Right cardiac atrium (tissue), 5 donors: ENCODE data around the gene TSPAN5. TPM values are rescaled to one million over a fixed set of nuclear protein-coding genes. Genes with fewer than 3 reads are reported as not detected.

Experiments
- ATAC-seq, 2 donors: fragments of 200-7000 bp; cut with Tn5 transposase; one replicate each; pipeline versions ENCODE4 v1.8.0 to v1.9.1; 2020; ENCODE audit warnings: moderate library complexity in 2 of 2, mild to moderate bottlenecking in 1 of 2
- DNase-seq, 3 donors: peaks; one replicate each; pipeline ENCODE4 v3.0.0-alpha.2; 2020
- H3K27ac ChIP-seq: one replicate; pipeline ENCODE4 v1.5.1; 2013; ENCODE audit warnings: mild to moderate bottlenecking, low read length, control low read depth, moderate library complexity
- H3K27me3 ChIP-seq: one replicate; pipeline ENCODE4 v1.6.1; 2013; ENCODE audit not compliant: control insufficient read depth, insufficient read depth
- H3K4me1 ChIP-seq: one replicate; pipeline ENCODE4 v1.6.1; 2013; ENCODE audit warnings: low read length; ENCODE audit not compliant: control insufficient read depth, insufficient read depth
- H3K4me3 ChIP-seq: one replicate; pipeline ENCODE4 v1.5.1; 2013; ENCODE audit warnings: low read length, control low read depth
- H3K9me3 ChIP-seq: one replicate; pipeline ENCODE4 v1.6.1; 2013; ENCODE audit warnings: low read length; ENCODE audit not compliant: control insufficient read depth
- WGBS: extraction: QIAGEN DNeasy Blood & Tissue Kit; methylation state at CpG from one replicate; pipeline ENCODE4 v1.1.7; 2013; 5-methylcytosine and 5-hydroxymethylcytosine counted together
- intact Hi-C, 4 donors: fragments of 100-400 bp; cut with DNase I; formaldehyde crosslinking; loops; one replicate each; pipeline versions ENCODE4 v1.11.0 to v1.14.0; 2022 to 2023
- polyA plus RNA-seq: library from polyadenylated mRNA; stranded (reverse); fragments of 200-250 nt; gene quantifications from one replicate; pipeline ENCODE4 v1.2.3, GENCODE V29; 2013
- total RNA-seq, 4 donors: library from RNA; stranded (reverse); fragmentation: NEBNext Ultra II Directional; extraction: Animal tissue kit (Norgen Biotek cat#: 25700); gene quantifications; one replicate each; pipeline ENCODE4 v1.2.1, GENCODE V29; 2021
- donor health status: healthy with polysubstance abuse.
- donor health status: DM: no; HTN: yes; CAD: no.
- donor health status: DM: no; HTN: no; CAD: no.
- donor health status: DM: no; HTN: yes; CAD: no; lungs with severe emphysema.
- donor health status: DM: yes; HTN: yes; CAD: no.

Gene TSPAN5
- total and polyA plus RNA-seq, 5 donors, result 1.2 to 2.5 (median 2.1) TPM

GRCh38 chr4:98522636-98523395 is 135.6 kb downstream of the TSPAN5 start:
- WGBS, result 53% methylated on average over 3 of the region's 3 CpGs
- Histone ChIP-seq H3K27me3 (no peaks in the 10 kb centered on the region), H3K4me3 (no peak overlapping the region), H3K4me1 (no peaks in the 10 kb centered on the region), H3K27ac (no peak overlapping the region), H3K9me3 (no peaks in the 10 kb centered on the region)
- intact Hi-C loops, result no loop called here
- ATAC-seq, result no peak
- DNase-seq, result no peak

- intact Hi-C loops, result no loop called here
- 45% methylated on average over 5 of the region's 5 CpGs for WGBS
- no peak overlapping the region for H3K27ac ChIP-seq
- DNase-seq (no peak), ATAC-seq (no peak)
- H3K27me3 ChIP-seq, result no peaks in the 10 kb centered on the region
- no peaks in the 10 kb centered on the region for H3K9me3 ChIP-seq
- no peak overlapping the region for H3K4me3 ChIP-seq
- H3K4me1 ChIP-seq, result peaks cover 2% of the 10 kb centered on the region
Observed at GRCh38 chr4:98522062-98522461, 136.3 kb downstream of the TSPAN5 start.

GRCh38 chr4:98521486-98521885 is 136.9 kb downstream of the TSPAN5 start:
- H3K27ac ChIP-seq, result no peak overlapping the region
- H3K9me3 ChIP-seq, result no peaks in the 10 kb centered on the region
- DNase-seq (no peak), ATAC-seq (peak; percentile 28 to 48)
- H3K4me3 ChIP-seq, result no peak overlapping the region
- peaks cover 2% of the 10 kb centered on the region for H3K4me1 ChIP-seq
- intact Hi-C loops, result no loop called here
- H3K27me3 ChIP-seq, result no peaks in the 10 kb centered on the region

DNA sequence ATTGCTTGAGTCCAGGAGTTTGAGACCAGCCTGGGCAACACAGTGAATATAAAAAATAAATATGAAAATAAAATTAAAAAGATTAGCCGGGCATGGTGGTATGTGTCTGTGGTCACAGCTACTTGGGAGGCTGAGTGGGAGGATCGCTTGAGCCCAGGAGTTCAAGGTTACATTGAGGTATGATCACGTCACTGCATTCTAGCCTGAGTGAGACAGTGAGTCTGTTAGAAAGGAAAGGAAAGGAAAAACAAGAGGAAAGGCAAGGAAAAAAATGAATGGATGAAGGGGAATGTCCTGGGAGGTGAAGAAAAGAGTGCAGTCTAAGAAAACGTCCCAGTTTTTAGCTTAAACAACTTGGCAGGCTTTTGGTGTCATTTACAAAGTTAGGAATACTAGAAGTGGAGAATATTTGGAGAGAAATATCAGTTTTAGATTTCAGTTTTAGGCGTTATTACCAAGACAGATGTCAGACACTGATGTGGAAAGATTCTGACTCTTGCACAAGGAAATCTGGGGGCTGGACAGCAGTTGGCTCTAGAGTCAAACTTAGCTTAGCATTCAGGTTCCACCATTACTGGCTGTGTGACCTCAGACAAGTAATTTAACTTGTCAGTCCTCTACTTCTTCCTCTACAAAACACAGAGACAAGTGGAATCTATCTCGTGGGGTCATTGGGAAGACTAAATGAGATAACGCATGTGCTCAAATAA is 139.0 kb downstream of the TSPAN5 start:
- WGBS, result 73% methylated on average over 7 of the region's 7 CpGs
- Histone ChIP-seq H3K27me3 (no peaks in the 10 kb centered on the region), H3K9me3 (no peaks in the 10 kb centered on the region), H3K4me3 (no peak overlapping the region), H3K27ac (no peak overlapping the region), H3K4me1 (peaks cover 2% of the 10 kb centered on the region)
- DNase-seq (no peak), ATAC-seq (no peak)
- intact Hi-C loops, result no loop called here

DNA sequence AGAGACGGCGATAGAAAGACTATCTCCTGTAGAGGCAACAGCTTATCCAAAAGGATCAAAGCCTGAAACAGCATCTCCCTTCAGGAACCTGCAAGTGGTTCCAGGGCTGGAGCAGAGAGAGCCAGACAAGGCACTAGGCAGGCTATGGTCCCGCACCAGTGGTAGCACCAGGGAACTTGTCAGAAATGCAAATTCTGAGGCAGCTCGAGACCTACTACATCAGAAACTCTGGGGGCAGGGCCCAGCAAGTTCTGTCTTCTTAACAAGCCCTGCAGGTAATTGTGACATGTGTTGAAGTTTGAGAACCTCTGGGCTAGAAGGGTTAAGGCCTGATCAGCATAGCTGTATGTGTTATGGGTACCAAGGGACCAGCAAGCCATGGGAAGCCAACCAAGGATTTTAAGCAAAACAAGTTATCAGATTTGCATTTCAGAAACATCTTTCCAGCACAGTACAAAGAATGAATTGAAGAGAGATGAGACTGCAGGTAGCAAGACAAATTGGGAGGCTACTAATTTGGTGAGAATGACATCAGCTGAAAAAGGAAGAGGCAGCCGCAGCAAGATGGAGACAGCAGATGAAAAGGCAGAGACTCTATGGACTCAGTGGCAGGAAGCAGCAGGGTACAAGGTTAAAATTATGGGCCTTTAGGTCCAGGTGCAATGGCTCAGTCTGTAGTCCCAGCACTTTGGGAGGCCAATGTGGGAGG is 139.7 kb downstream of the TSPAN5 start:
- H3K9me3 ChIP-seq, result no peaks in the 10 kb centered on the region
- no peak overlapping the region for H3K27ac ChIP-seq
- DNase-seq (no peak), ATAC-seq (no peak)
- no peak overlapping the region for H3K4me3 ChIP-seq
- intact Hi-C loops, result no loop called here
- 87% methylated on average over 5 of the region's 5 CpGs for WGBS
- H3K27me3 ChIP-seq, result no peaks in the 10 kb centered on the region
- peaks cover 2% of the 10 kb centered on the region for H3K4me1 ChIP-seq

- WGBS, result 46% methylated on average over 2 of the region's 2 CpGs
- DNase-seq (no peak), ATAC-seq (no peak)
- Histone ChIP-seq H3K4me3 (no peak overlapping the region), H3K9me3 (no peaks in the 10 kb centered on the region), H3K4me1 (peaks cover 2% of the 10 kb centered on the region), H3K27me3 (no peaks in the 10 kb centered on the region), H3K27ac (no peak overlapping the region)
- intact Hi-C loops, result no loop called here
Observed at GRCh38 chr4:98517218-98518021, 141.0 kb downstream of the TSPAN5 start.

- no peak overlapping the region for H3K4me3 ChIP-seq
- H3K27ac ChIP-seq, result no peak overlapping the region
- DNase-seq (no peak), ATAC-seq (no peak)
- H3K4me1 ChIP-seq, result peaks cover 2% of the 10 kb centered on the region
- H3K9me3 ChIP-seq, result no peaks in the 10 kb centered on the region
- intact Hi-C loops, result no loop called here
- 81% methylated on average over 5 of the region's 5 CpGs for WGBS
- no peaks in the 10 kb centered on the region for H3K27me3 ChIP-seq
Observed at GRCh38 chr4:98516441-98517217, 141.8 kb downstream of the TSPAN5 start.

GRCh38 chr4:98516042-98516440 is 142.4 kb downstream of the TSPAN5 start:
- no peaks in the 10 kb centered on the region for H3K27me3 ChIP-seq
- H3K9me3 ChIP-seq, result no peaks in the 10 kb centered on the region
- peak in 1 of 2 donors; percentile 55 for ATAC-seq
- 78% methylated on average over 3 of the region's 3 CpGs for WGBS
- no peak for DNase-seq
- H3K27ac ChIP-seq, result no peak overlapping the region
- peaks cover 2% of the 10 kb centered on the region for H3K4me1 ChIP-seq
- H3K4me3 ChIP-seq, result no peak overlapping the region
- intact Hi-C loops, result no loop called here

- DNase-seq, result no peak
- no peak overlapping the region for H3K4me3 ChIP-seq
- no peak for ATAC-seq
- H3K27me3 ChIP-seq, result no peaks in the 10 kb centered on the region
- peaks cover 2% of the 10 kb centered on the region for H3K4me1 ChIP-seq
- intact Hi-C loops, result no loop called here
- no peaks in the 10 kb centered on the region for H3K9me3 ChIP-seq
- H3K27ac ChIP-seq, result no peak overlapping the region
- WGBS, result 41% methylated on average over 1 of the region's 1 CpG
Observed at GRCh38 chr4:98515470-98515809, 143.0 kb downstream of the TSPAN5 start.

DNA sequence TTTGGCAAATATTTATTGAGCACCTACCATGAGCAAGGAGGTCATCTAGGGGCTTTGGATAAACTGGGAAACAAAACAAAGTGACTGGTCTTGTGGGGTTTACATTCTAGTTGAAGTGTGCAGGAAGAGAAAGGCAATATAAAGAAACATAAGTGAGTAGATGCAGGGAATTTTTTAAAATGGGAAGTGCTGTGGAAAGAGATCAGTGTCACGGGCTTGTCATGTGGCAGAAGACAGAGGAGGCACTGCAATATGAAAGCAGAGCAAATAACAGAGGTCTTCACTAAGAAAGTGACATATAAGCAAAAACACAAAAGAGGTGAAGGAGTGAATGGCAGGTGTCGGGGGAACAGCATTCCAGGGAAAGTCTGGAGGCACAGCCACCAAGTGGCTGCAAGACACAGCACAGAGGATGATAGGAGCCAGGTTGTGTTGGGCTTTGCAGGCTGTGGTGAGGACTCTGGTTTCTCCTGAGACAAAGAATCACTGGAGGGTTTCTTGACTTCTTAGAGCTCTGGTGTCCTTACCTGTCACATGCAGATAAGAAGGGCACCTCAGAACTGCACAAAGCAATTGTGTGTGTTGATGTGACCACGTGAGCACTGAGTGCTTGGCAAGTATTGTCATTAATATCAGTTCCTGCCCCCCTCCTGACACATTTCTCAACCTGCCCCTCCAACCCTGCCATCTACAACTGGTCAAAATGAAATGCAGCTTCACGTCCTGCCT is 143.5 kb downstream of the TSPAN5 start:
- ATAC-seq (no peak), DNase-seq (no peak)
- Histone ChIP-seq H3K27me3 (no peaks in the 10 kb centered on the region), H3K4me1 (peaks cover 2% of the 10 kb centered on the region), H3K9me3 (no peaks in the 10 kb centered on the region), H3K27ac (no peak overlapping the region), H3K4me3 (no peak overlapping the region)
- intact Hi-C loops, result no loop called here
- WGBS, result 78% methylated on average over 4 of the region's 4 CpGs
